KBM-7 (cell line): ENCODE results near the gene ARMH2.
"Not testable (repeated sequence)": the region's sequence is repeated elsewhere in the genome, so short reads cannot be mapped to it uniquely, and the experiment has no call there.

ENCODE experiments used
- DNase-seq: peaks from one replicate; pipeline ENCODE4 v3.0.0-alpha.2; 2015
- in situ Hi-C: fragments of 300-500 bp; cut with MboI; formaldehyde crosslinking; loops from 2 replicates; pipeline ENCODE4 v1.14.3; 2020; ENCODE audit warnings: low sequenced_read_pairs, low pct_unique_long_range_greater_than_20kb, mixed read lengths

The ARMH2 gene

GRCh38 chr6:24768361-24768760 lies 30.4 kb downstream of the ARMH2 start:
- no peak for DNase-seq
- in situ Hi-C loops = loop anchor here (25.0 kb wide), 1 partner anchor 181 kb away; no protein-coding TSS in a partner anchor

GRCh38 chr6:24766680-24767462 lies 31.8 kb downstream of the ARMH2 start:
- peak; percentile 31 for DNase-seq
- in situ Hi-C loops = loop anchor here (25.0 kb wide), 1 partner anchor 180 kb away; no protein-coding TSS in a partner anchor

GRCh38 chr6:24765968-24766367 lies 32.7 kb downstream of the ARMH2 start:
- in situ Hi-C loops = loop anchor here (25.0 kb wide), 1 partner anchor 179 kb away; no protein-coding TSS in a partner anchor
- DNase-seq = not testable (repeated sequence)

- in situ Hi-C loops = loop anchor here (25.0 kb wide), 1 partner anchor 178 kb away; no protein-coding TSS in a partner anchor
- DNase-seq = not testable (repeated sequence)
Observed at GRCh38 chr6:24764833-24765828, 33.6 kb downstream of the ARMH2 start.

GRCh38 chr6:24763578-24763977 lies 35.1 kb downstream of the ARMH2 start:
- no peak for DNase-seq
- in situ Hi-C loops = loop anchor here (25.0 kb wide), 1 partner anchor 176 kb away; no protein-coding TSS in a partner anchor

GRCh38 chr6:24761851-24762250 lies 36.9 kb downstream of the ARMH2 start:
- no peak for DNase-seq
- in situ Hi-C loops = loop anchor here (25.0 kb wide), 1 partner anchor 175 kb away; no protein-coding TSS in a partner anchor

GRCh38 chr6:24761193-24761835 lies 37.4 kb downstream of the ARMH2 start:
- in situ Hi-C loops = loop anchor here (25.0 kb wide), 1 partner anchor 174 kb away; no protein-coding TSS in a partner anchor
- DNase-seq = no peak

- no peak for DNase-seq
- in situ Hi-C loops = loop anchor here (25.0 kb wide), 1 partner anchor 173 kb away; no protein-coding TSS in a partner anchor
Observed at GRCh38 chr6:24760210-24760609, 38.5 kb downstream of the ARMH2 start.

- in situ Hi-C loops = loop anchor here (25.0 kb wide), 1 partner anchor 172 kb away; no protein-coding TSS in a partner anchor
- no peak for DNase-seq
Observed at GRCh38 chr6:24759718-24760117, 39.0 kb downstream of the ARMH2 start.

GRCh38 chr6:24757611-24758010 lies 41.1 kb downstream of the ARMH2 start:
- in situ Hi-C loops = loop anchor here (25.0 kb wide), 1 partner anchor 170 kb away; no protein-coding TSS in a partner anchor
- DNase-seq = no peak

GRCh38 chr6:24755279-24755678 lies 43.4 kb downstream of the ARMH2 start:
- no peak for DNase-seq
- in situ Hi-C loops = loop anchor here (25.0 kb wide), 1 partner anchor 168 kb away; no protein-coding TSS in a partner anchor

GRCh38 chr6:24754378-24754777 lies 44.3 kb downstream of the ARMH2 start:
- in situ Hi-C loops = loop anchor here (25.0 kb wide), 1 partner anchor 167 kb away; no protein-coding TSS in a partner anchor
- not testable (repeated sequence) for DNase-seq

- in situ Hi-C loops = loop anchor here (25.0 kb wide), 1 partner anchor 166 kb away; no protein-coding TSS in a partner anchor
- no peak for DNase-seq
Observed at GRCh38 chr6:24753545-24753944, 45.2 kb downstream of the ARMH2 start.

GRCh38 chr6:24752917-24753492 lies 45.7 kb downstream of the ARMH2 start:
- DNase-seq = no peak
- in situ Hi-C loops = loop anchor here (25.0 kb wide), 1 partner anchor 166 kb away; no protein-coding TSS in a partner anchor

- in situ Hi-C loops = loop anchor here (25.0 kb wide), 1 partner anchor 165 kb away; no protein-coding TSS in a partner anchor
- no peak for DNase-seq
Observed at GRCh38 chr6:24752503-24752902, 46.2 kb downstream of the ARMH2 start.

GRCh38 chr6:24750878-24751277 lies 47.8 kb downstream of the ARMH2 start:
- in situ Hi-C loops = loop anchor here (25.0 kb wide), 1 partner anchor 164 kb away; no protein-coding TSS in a partner anchor
- not testable (repeated sequence) for DNase-seq

- no peak for DNase-seq
- in situ Hi-C loops = no loop called here
Observed at GRCh38 chr6:24749297-24749696, 49.4 kb downstream of the ARMH2 start.
